HEK293 (cell line): Measurements from ENCODE around the gene FNDC11.

Experiments used
- CTCF ChIA-PET: fragments of 350-600 bp; formaldehyde crosslinking; extraction: SDS; loops from one replicate; lab custom pipeline; 2021; ENCODE audit warnings: antibody characterized with exemption; lab: Yijun Ruan, JAX
- POLR2A ChIA-PET: fragments of 300-600 bp; formaldehyde crosslinking; extraction: SDS; loops from one replicate; lab custom pipeline; 2020; ENCODE audit warnings: antibody characterized with exemption, inconsistent platforms; lab: Yijun Ruan, JAX
- H3K27ac ChIP-seq: fragments of 200-500 bp; sonication (Bioruptor generic); 2 replicates; pipeline ENCODE4 v1.5.1; 2014; ENCODE audit warnings: low read depth, low read length, control low read depth, inconsistent platforms; ENCODE audit errors: extremely low read depth
- H3K36me3 ChIP-seq, 2 experiments: fragments of 200-500 bp in 1 of 2; sonication (Bioruptor generic) in 1 of 2; 1 replicate in 1 of 2; 2 replicates in 1 of 2; pipeline ENCODE4 v1.5.1; 2014 to 2017; ENCODE audit warnings: inconsistent platforms in 2 of 2, low read length in 2 of 2; ENCODE audit not compliant: control insufficient read depth in 2 of 2, insufficient read depth in 1 of 2
- H3K4me1 ChIP-seq: fragments of 200-500 bp; sonication (Bioruptor generic); 2 replicates; pipeline ENCODE4 v1.5.1; 2014; ENCODE audit warnings: mild to moderate bottlenecking, low read length, inconsistent platforms; ENCODE audit not compliant: control insufficient read depth, insufficient read depth
- H3K4me3 ChIP-seq: 2 replicates; pipeline ENCODE4 v1.5.1; 2011; ENCODE audit warnings: low read depth, mild to moderate bottlenecking, control low read depth, low read length, moderate library complexity
- H3K9me3 ChIP-seq: fragments of 200-500 bp; sonication (Bioruptor generic); 2 replicates; pipeline ENCODE4 v1.5.1; 2014; ENCODE audit warnings: low read depth, low read length, inconsistent platforms; ENCODE audit not compliant: control insufficient read depth, insufficient read depth
- HOXD13 ChIP-seq: sonication (generic); formaldehyde crosslinking; IDR thresholded peaks from 2 replicates; pipeline ENCODE4 v1.8.0; 2022; ENCODE audit warnings: missing genetic modification reagents, borderline replicate concordance
- MZF1 ChIP-seq: fragments of 450-650 bp; formaldehyde crosslinking; IDR thresholded peaks from 2 replicates; pipeline ENCODE4 v1.5.1; 2017; ENCODE audit warnings: missing biosample characterization, missing genetic modification characterization, borderline replicate concordance
- OSR2 ChIP-seq: fragments of 450-650 bp; formaldehyde crosslinking; IDR thresholded peaks from 2 replicates; pipeline ENCODE4 v1.5.1; 2016; ENCODE audit warnings: missing biosample characterization, missing genetic modification characterization
- ZFHX2 ChIP-seq: fragments of 450-650 bp; formaldehyde crosslinking; conservative IDR thresholded peaks from 2 replicates; pipeline ENCODE4 v1.5.1; 2016; ENCODE audit warnings: missing biosample characterization, missing genetic modification characterization
- ZNF239 ChIP-seq: fragments of 450-650 bp; formaldehyde crosslinking; IDR thresholded peaks from 2 replicates; pipeline ENCODE4 v1.5.1; 2016; ENCODE audit warnings: missing biosample characterization, missing genetic modification characterization
- ZNF266 ChIP-seq: fragments of 450-650 bp; formaldehyde crosslinking; IDR thresholded peaks from 2 replicates; pipeline ENCODE4 v1.5.1; 2016; ENCODE audit warnings: missing biosample characterization, missing genetic modification characterization, low read depth
- ZNF324 ChIP-seq: fragments of 450-650 bp; formaldehyde crosslinking; IDR thresholded peaks from 2 replicates; pipeline ENCODE4 v1.5.1; 2016; ENCODE audit warnings: missing biosample characterization, missing genetic modification characterization
- ZNF350 ChIP-seq: fragments of 450-650 bp; formaldehyde crosslinking; IDR thresholded peaks from 2 replicates; pipeline ENCODE4 v1.5.0; 2017; ENCODE audit warnings: missing biosample characterization, mild to moderate bottlenecking, missing genetic modification characterization
- ZNF391 ChIP-seq: fragments of 450-650 bp; formaldehyde crosslinking; IDR thresholded peaks from 2 replicates; pipeline ENCODE4 v1.5.1; 2016; ENCODE audit warnings: low read depth, missing biosample characterization, missing genetic modification characterization, borderline replicate concordance
- ZNF394 ChIP-seq: fragments of 450-650 bp; formaldehyde crosslinking; IDR thresholded peaks from 2 replicates; pipeline ENCODE4 v1.5.1; 2016; ENCODE audit warnings: missing biosample characterization, missing genetic modification characterization, mild to moderate bottlenecking, moderate library complexity, borderline replicate concordance
- ZNF514 ChIP-seq: fragments of 450-650 bp; formaldehyde crosslinking; IDR thresholded peaks from 2 replicates; pipeline ENCODE4 v1.5.1; 2016; ENCODE audit warnings: missing biosample characterization, missing genetic modification characterization
- ZNF600 ChIP-seq: fragments of 450-650 bp; formaldehyde crosslinking; IDR thresholded peaks from 2 replicates; pipeline ENCODE4 v1.5.1; 2016; ENCODE audit warnings: missing biosample characterization, missing genetic modification characterization
- ZNF621 ChIP-seq: fragments of 450-650 bp; formaldehyde crosslinking; IDR thresholded peaks from 2 replicates; pipeline ENCODE4 v1.5.1; 2017; ENCODE audit warnings: missing biosample characterization, missing genetic modification characterization
- ZNF701 ChIP-seq: fragments of 450-650 bp; formaldehyde crosslinking; IDR thresholded peaks from 2 replicates; pipeline ENCODE4 v1.5.1; 2016; ENCODE audit warnings: missing biosample characterization, missing genetic modification characterization
- ZNF785 ChIP-seq: fragments of 450-650 bp; formaldehyde crosslinking; IDR thresholded peaks from 2 replicates; pipeline ENCODE4 v1.5.1; 2016; ENCODE audit warnings: missing biosample characterization, missing genetic modification characterization
- TF ChIP-seq, protein P1 (sequence below): fragments of 450-650 bp; formaldehyde crosslinking; IDR thresholded peaks from 2 replicates; pipeline ENCODE4 v1.5.1; 2016; ENCODE audit warnings: missing biosample characterization, missing genetic modification characterization
- TF ChIP-seq, protein P2 (sequence below): fragments of 450-650 bp; formaldehyde crosslinking; IDR thresholded peaks from 2 replicates; pipeline ENCODE4 v1.5.1; 2016; ENCODE audit warnings: missing biosample characterization, missing genetic modification characterization
- TF ChIP-seq, protein P3 (sequence below): fragments of 450-650 bp; formaldehyde crosslinking; IDR thresholded peaks from 2 replicates; pipeline ENCODE4 v1.5.1; 2016; ENCODE audit warnings: missing biosample characterization, missing genetic modification characterization

The FNDC11 gene

DNA sequence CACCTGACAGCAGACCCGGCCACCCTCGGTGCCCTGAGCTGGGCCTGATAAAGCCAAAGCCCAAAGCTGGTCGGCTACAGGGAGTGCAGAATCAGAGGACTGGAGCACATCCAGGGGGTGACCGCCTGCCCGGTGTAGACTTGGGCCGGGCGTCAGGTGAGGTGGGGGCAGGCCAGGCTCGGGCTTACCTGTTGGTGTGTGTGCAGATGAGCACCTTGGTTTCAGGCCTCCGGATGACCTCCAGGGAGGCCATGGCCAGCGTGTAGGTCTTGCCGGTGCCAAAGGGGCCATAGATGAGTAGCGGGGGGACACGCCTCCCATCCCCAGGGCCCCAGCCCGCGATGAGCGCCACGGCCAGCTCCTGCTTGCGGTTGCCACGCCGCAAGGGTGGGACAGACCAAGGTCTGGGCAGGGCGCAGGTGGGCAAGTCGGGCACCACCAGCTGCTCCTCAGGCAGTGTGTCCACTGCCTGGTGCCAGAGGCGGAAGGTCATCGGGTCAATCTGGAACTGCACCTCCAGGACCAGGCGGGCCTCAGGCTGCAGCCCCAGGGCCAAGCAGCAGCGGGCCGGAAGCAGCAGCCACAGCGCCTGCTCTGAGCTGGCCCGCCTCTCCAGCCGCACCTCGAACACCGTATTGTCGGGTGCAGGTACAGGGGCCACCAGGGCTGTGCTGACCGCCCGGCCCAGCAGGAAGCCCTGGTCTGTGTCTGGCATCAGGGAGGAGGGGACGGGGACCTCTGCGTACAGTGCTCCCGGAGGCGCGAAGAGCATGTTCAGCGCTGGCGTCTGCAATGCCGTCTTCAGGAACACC lies 14.4 kb downstream of the FNDC11 start:
- POLR2A ChIA-PET, result interaction anchor here (1.4 kb wide), 1 partner anchor 22 kb away, joined by 3 read pairs; no protein-coding TSS in a partner anchor
- Histone ChIP-seq H3K9me3 (no peaks in the 10 kb centered on the region), H3K4me3 (no peak overlapping the region), H3K36me3 (peaks cover 0 to 21% of the 10 kb centered on the region in 2 experiments; a peak in 1 of 3 replicates), H3K4me1 (no peaks in the 10 kb centered on the region), H3K27ac (no peak overlapping the region)
- TF ChIP-seq ZNF266 (tag by site-specific recombination), result no peak
- CTCF ChIA-PET, result no interaction called here

DNA sequence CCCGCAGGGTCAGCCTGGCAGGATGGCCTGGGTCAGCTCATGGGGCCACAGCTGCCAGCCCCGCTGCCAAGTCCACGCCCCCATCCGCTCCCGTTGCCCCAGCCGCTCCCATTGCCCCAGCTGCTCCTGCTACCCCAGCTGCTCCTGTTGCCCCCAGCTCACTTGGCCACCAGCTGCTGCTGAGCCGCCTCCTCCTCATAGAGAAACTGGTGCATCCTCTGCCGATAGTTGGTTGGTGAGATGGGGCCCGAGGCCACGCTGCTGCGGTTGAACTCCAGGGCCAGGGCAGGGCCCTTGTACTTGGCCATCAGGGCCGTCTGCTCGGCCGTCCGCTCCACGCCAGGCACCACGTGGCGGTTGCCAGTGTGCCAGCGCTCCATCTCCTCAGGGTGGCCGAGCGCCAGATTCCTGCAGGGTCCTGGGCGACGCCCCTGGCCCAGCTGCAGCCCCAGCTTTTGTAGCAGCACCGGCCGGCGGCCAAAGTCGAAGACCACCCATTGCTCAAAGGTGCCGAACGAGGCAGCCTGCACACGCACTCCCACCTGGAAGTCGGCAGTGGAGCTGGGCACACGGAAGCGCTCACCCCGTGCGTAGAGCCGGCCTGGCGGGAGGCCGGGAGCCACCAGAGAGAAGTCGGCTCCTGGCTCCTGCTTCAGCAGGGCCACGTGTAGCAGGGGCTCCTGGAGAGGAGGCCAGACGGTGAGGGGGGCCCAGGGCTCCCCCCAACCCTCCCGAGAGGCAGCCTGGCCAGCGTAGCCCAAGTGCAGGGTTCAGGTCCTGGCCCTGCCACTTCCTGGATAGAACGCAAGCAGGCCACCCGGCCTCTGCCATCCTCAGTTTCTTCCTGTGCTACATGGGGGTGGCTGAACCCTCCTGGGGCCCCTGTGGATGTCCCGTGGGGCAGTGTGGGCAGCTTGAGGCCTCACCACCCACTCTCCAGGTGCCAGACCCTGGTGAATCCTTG lies 15.3 kb downstream of the FNDC11 start:
- Histone ChIP-seq H3K27ac (no peak overlapping the region), H3K4me1 (no peaks in the 10 kb centered on the region), H3K4me3 (no peak overlapping the region), H3K9me3 (no peaks in the 10 kb centered on the region), H3K36me3 (peaks cover 0 to 14% of the 10 kb centered on the region in 2 experiments; a peak in 1 of 3 replicates)
- TF ChIP-seq ZNF621 (tag by site-specific recombination) (no peak), HOXD13 (CRISPR knock-in tag) (no peak), ZFHX2 (tag by site-specific recombination) (no peak), ZNF394 (tag by site-specific recombination) (peak; percentile 93), ZNF324 (tag by site-specific recombination) (no peak), ZNF785 (tag by site-specific recombination) (no peak), ZNF514 (tag by site-specific recombination) (no peak), ZNF239 (tag by site-specific recombination) (no peak)
- TF ChIP-seq, protein P1, sequence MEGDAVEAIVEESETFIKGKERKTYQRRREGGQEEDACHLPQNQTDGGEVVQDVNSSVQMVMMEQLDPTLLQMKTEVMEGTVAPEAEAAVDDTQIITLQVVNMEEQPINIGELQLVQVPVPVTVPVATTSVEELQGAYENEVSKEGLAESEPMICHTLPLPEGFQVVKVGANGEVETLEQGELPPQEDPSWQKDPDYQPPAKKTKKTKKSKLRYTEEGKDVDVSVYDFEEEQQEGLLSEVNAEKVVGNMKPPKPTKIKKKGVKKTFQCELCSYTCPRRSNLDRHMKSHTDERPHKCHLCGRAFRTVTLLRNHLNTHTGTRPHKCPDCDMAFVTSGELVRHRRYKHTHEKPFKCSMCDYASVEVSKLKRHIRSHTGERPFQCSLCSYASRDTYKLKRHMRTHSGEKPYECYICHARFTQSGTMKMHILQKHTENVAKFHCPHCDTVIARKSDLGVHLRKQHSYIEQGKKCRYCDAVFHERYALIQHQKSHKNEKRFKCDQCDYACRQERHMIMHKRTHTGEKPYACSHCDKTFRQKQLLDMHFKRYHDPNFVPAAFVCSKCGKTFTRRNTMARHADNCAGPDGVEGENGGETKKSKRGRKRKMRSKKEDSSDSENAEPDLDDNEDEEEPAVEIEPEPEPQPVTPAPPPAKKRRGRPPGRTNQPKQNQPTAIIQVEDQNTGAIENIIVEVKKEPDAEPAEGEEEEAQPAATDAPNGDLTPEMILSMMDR (tag by site-specific recombination), result no peak
- TF ChIP-seq, protein P2, sequence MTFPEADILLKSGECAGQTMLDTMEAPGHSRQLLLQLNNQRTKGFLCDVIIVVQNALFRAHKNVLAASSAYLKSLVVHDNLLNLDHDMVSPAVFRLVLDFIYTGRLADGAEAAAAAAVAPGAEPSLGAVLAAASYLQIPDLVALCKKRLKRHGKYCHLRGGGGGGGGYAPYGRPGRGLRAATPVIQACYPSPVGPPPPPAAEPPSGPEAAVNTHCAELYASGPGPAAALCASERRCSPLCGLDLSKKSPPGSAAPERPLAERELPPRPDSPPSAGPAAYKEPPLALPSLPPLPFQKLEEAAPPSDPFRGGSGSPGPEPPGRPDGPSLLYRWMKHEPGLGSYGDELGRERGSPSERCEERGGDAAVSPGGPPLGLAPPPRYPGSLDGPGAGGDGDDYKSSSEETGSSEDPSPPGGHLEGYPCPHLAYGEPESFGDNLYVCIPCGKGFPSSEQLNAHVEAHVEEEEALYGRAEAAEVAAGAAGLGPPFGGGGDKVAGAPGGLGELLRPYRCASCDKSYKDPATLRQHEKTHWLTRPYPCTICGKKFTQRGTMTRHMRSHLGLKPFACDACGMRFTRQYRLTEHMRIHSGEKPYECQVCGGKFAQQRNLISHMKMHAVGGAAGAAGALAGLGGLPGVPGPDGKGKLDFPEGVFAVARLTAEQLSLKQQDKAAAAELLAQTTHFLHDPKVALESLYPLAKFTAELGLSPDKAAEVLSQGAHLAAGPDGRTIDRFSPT (tag by site-specific recombination), result peak; percentile 55; the same call in 1 of the 2 replicates
- ChIA-PET CTCF (no interaction called here), POLR2A (interaction anchor here (1.4 kb wide), 1 partner anchor 23 kb away, joined by 3 read pairs; no protein-coding TSS in a partner anchor)

DNA sequence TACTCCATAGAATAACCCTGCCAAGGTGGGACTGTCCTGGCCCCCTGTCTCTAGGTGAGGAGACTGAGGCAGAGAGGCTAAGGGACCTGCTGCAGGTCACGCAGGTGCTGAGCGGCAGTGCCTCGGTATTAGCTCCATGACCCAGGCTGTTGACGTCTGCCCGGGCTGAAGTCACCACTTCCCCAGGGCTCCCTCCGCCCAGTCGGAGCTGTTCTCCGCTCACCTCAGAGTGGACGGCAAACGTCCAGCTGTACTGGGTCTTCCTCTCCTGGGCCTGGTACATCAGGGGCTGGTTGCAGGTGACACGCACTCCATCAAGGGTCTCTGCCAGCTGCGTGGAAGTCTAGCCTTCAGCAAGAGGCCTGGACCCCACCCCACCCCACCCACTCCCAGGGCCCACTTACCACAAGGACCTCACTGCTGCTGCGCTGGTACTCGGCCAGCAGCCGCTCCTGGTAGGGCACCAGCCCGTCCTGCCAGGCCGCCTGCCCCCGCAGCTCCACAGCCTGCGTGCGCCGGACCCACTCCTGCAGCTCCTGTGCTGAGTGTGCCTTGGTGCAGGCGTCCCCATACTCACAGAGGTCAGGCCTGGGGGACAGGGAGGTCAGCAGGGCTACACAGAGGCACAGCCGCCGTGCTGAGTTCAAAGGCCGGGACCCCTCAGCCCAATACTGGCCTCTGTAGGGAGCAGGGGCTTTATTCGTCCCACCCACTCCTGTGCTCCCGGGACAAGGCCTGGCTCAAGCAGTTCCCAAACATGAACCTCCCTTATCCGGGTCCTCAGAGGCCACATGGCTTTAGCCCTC lies 16.5 kb downstream of the FNDC11 start:
- Histone ChIP-seq H3K4me1 (0 out of 2 replicates have a peak, but pooled peaks cover 3% of the 10 kb centered on the region), H3K9me3 (no peaks in the 10 kb centered on the region), H3K27ac (no peak overlapping the region), H3K4me3 (no peak overlapping the region), H3K36me3 (peaks cover 0 to 7% of the 10 kb centered on the region in 2 experiments; a peak in 1 of 3 replicates)
- ChIA-PET CTCF (interaction anchor here (0.6 kb wide), 1 partner anchor 8 kb away, joined by 3 read pairs; no protein-coding TSS in a partner anchor), POLR2A (interaction anchor here (0.9 to 1.0 kb wide), 2 partner anchors 21 to 88 kb away, joined by 3 read pairs; partner anchors contain the start of gene RTEL1)
- TF ChIP-seq, protein P3, sequence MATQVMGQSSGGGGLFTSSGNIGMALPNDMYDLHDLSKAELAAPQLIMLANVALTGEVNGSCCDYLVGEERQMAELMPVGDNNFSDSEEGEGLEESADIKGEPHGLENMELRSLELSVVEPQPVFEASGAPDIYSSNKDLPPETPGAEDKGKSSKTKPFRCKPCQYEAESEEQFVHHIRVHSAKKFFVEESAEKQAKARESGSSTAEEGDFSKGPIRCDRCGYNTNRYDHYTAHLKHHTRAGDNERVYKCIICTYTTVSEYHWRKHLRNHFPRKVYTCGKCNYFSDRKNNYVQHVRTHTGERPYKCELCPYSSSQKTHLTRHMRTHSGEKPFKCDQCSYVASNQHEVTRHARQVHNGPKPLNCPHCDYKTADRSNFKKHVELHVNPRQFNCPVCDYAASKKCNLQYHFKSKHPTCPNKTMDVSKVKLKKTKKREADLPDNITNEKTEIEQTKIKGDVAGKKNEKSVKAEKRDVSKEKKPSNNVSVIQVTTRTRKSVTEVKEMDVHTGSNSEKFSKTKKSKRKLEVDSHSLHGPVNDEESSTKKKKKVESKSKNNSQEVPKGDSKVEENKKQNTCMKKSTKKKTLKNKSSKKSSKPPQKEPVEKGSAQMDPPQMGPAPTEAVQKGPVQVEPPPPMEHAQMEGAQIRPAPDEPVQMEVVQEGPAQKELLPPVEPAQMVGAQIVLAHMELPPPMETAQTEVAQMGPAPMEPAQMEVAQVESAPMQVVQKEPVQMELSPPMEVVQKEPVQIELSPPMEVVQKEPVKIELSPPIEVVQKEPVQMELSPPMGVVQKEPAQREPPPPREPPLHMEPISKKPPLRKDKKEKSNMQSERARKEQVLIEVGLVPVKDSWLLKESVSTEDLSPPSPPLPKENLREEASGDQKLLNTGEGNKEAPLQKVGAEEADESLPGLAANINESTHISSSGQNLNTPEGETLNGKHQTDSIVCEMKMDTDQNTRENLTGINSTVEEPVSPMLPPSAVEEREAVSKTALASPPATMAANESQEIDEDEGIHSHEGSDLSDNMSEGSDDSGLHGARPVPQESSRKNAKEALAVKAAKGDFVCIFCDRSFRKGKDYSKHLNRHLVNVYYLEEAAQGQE (tag by site-specific recombination), result no peak
- TF ChIP-seq ZNF701 (tag by site-specific recombination), result no peak
- no peak for TF ChIP-seq ZNF621 (tag by site-specific recombination)
- TF ChIP-seq ZNF600 (tag by site-specific recombination), result peak; percentile 47
- TF ChIP-seq OSR2, result no peak
- TF ChIP-seq ZNF350 (tag by site-specific recombination), result no peak
- no peak for TF ChIP-seq ZNF391 (tag by site-specific recombination)
- TF ChIP-seq MZF1, result no peak
